H9 (cell line): Measurements from ENCODE around the gene OR6J1. TPM values are rescaled to one million over a fixed set of nuclear protein-coding genes. Genes with fewer than 3 reads are reported as not detected.

Experiments used
- DNase-seq: peaks from one replicate; pipeline ENCODE4 v3.0.0-alpha.2; 2017
- H2AFZ ChIP-seq: one replicate; pipeline ENCODE4 v1.6.1; 2013; ENCODE audit warnings: mild to moderate bottlenecking, low read length, control low read depth, moderate library complexity
- H2AK5ac ChIP-seq: 2 replicates; pipeline ENCODE4 v1.6.1; 2013; ENCODE audit warnings: low read length, control low read depth, mixed read lengths; ENCODE audit not compliant: insufficient read length
- H2BK120ac ChIP-seq: one replicate; pipeline ENCODE4 v1.6.1; 2013; ENCODE audit warnings: low read depth, mild to moderate bottlenecking, low read length, control low read depth, inconsistent platforms; ENCODE audit not compliant: poor library complexity, severe bottlenecking
- H2BK12ac ChIP-seq: 2 replicates; pipeline ENCODE4 v1.6.1; 2013; ENCODE audit warnings: low read length, control low read depth, mixed read lengths, low read depth; ENCODE audit not compliant: insufficient read length
- H2BK15ac ChIP-seq: 2 replicates; pipeline ENCODE4 v1.6.1; 2013; ENCODE audit warnings: low read depth, low read length, control low read depth
- H2BK20ac ChIP-seq: one replicate; pipeline ENCODE4 v1.6.1; 2013; ENCODE audit warnings: low read depth, mild to moderate bottlenecking, low read length, control low read depth, inconsistent platforms; ENCODE audit not compliant: poor library complexity, severe bottlenecking
- H2BK5ac ChIP-seq: 2 replicates; pipeline ENCODE4 v1.6.1; 2013; ENCODE audit warnings: low read length, control low read depth, mixed read lengths; ENCODE audit not compliant: insufficient read length
- H3K14ac ChIP-seq: 2 replicates; pipeline ENCODE4 v1.6.1; 2013; ENCODE audit warnings: low read length, control low read depth; ENCODE audit not compliant: insufficient read depth
- H3K18ac ChIP-seq: 2 replicates; pipeline ENCODE4 v1.6.1; 2013; ENCODE audit warnings: low read depth, mild to moderate bottlenecking, mixed read lengths, low read length, control low read depth; ENCODE audit not compliant: insufficient read length
- H3K23ac ChIP-seq: 2 replicates; pipeline ENCODE4 v1.6.1; 2013; ENCODE audit warnings: low read length, control low read depth, mixed read lengths, low read depth; ENCODE audit not compliant: insufficient read length
- H3K23me2 ChIP-seq: 2 replicates; pipeline ENCODE4 v1.6.1; 2013; ENCODE audit warnings: low read depth, mild to moderate bottlenecking, mixed read lengths, low read length, control low read depth; ENCODE audit not compliant: insufficient read length, poor library complexity, severe bottlenecking
- H3K27ac ChIP-seq: 2 replicates; pipeline ENCODE4 v1.5.1; 2013; ENCODE audit warnings: low read length, control low read depth, mixed read lengths, low read depth; ENCODE audit not compliant: insufficient read length
- H3K27me3 ChIP-seq: 2 replicates; pipeline ENCODE4 v1.6.1; 2013; ENCODE audit warnings: low read length, control low read depth, inconsistent platforms; ENCODE audit not compliant: insufficient read depth
- H3K4ac ChIP-seq: 2 replicates; pipeline ENCODE4 v1.6.1; 2013; ENCODE audit warnings: low read depth, mild to moderate bottlenecking, control low read depth, inconsistent platforms, low read length, moderate library complexity
- H3K4me1 ChIP-seq: 2 replicates; pipeline ENCODE4 v1.6.1; 2013; ENCODE audit warnings: low read length, control low read depth, inconsistent platforms; ENCODE audit not compliant: insufficient read depth
- H3K4me2 ChIP-seq: 2 replicates; pipeline ENCODE4 v1.6.1; 2013; ENCODE audit warnings: low read length, control low read depth, mixed read lengths; ENCODE audit not compliant: insufficient read length, insufficient read depth
- H3K56ac ChIP-seq: 2 replicates; pipeline ENCODE4 v1.6.1; 2013; ENCODE audit warnings: low read depth, mild to moderate bottlenecking, mixed read lengths, low read length, control low read depth; ENCODE audit not compliant: insufficient read length
- H3K79me1 ChIP-seq: 2 replicates; pipeline ENCODE4 v1.6.1; 2013; ENCODE audit warnings: low read depth, mild to moderate bottlenecking, moderate library complexity, low read length, control low read depth, inconsistent platforms; ENCODE audit not compliant: insufficient read depth, poor library complexity, severe bottlenecking
- H3K79me2 ChIP-seq: 2 replicates; pipeline ENCODE4 v1.6.1; 2013; ENCODE audit warnings: low read length, control low read depth, inconsistent platforms; ENCODE audit not compliant: insufficient read depth
- H3K9ac ChIP-seq: 2 replicates; pipeline ENCODE4 v1.6.1; 2013; ENCODE audit warnings: low read length, control low read depth, mixed read lengths; ENCODE audit not compliant: insufficient read length; ENCODE audit errors: extremely low read depth
- H3K9me3 ChIP-seq: one replicate; pipeline ENCODE4 v1.6.1; 2013; ENCODE audit warnings: low read depth, low read length, inconsistent platforms; ENCODE audit not compliant: control insufficient read depth
- H3T11ph ChIP-seq: one replicate; pipeline ENCODE4 v1.6.1; 2013; ENCODE audit warnings: mild to moderate bottlenecking, low read length, control low read depth, inconsistent platforms
- H4K20me1 ChIP-seq: one replicate; pipeline ENCODE4 v1.6.1; 2013; ENCODE audit not compliant: control insufficient read depth, insufficient read length, insufficient read depth
- H4K5ac ChIP-seq: 2 replicates; pipeline ENCODE4 v1.6.1; 2013; ENCODE audit warnings: low read depth, mild to moderate bottlenecking, mixed read lengths, low read length, control low read depth; ENCODE audit not compliant: insufficient read length
- H4K8ac ChIP-seq: replicated peaks from 2 replicates; pipeline ENCODE4 v1.6.1; 2013; ENCODE audit warnings: low read length, control low read depth, mixed read lengths, low read depth; ENCODE audit not compliant: insufficient read length
- H4K91ac ChIP-seq: 2 replicates; pipeline ENCODE4 v1.6.1; 2013; ENCODE audit warnings: low read depth, mild to moderate bottlenecking, moderate library complexity, mixed read lengths, low read length, control low read depth; ENCODE audit not compliant: insufficient read length
- H3K27ac Mint-ChIP-seq, 3 experiments: 2 replicates in 2 of 3; 3 replicates in 1 of 3; pipeline ENCODE4 v1.8.0; 2020 to 2021; ENCODE audit warnings: mixed read lengths in 3 of 3, mild to moderate bottlenecking in 1 of 3, moderate library complexity in 1 of 3
- H3K27me3 Mint-ChIP-seq: 2 replicates; pipeline ENCODE4 v1.8.0; 2021; ENCODE audit warnings: low read depth, mild to moderate bottlenecking, moderate library complexity, mixed read lengths
- H3K36me3 Mint-ChIP-seq, 3 experiments: 2 replicates in 2 of 3; 3 replicates in 1 of 3; pipeline ENCODE4 v1.8.0; 2020 to 2021; ENCODE audit warnings: low read depth in 3 of 3, mixed read lengths in 3 of 3; ENCODE audit not compliant: insufficient read depth in 1 of 3
- H3K4me1 Mint-ChIP-seq, 2 experiments: 2 replicates each; pipeline ENCODE4 v1.8.0; 2020; ENCODE audit warnings: mixed read lengths in 2 of 2
- H3K4me3 Mint-ChIP-seq, 2 experiments: 2 replicates in 1 of 2; 3 replicates in 1 of 2; pipeline ENCODE4 v1.8.0; 2020 to 2021; ENCODE audit warnings: mild to moderate bottlenecking in 2 of 2, mixed read lengths in 2 of 2, moderate library complexity in 1 of 2
- H3K9me3 Mint-ChIP-seq, 2 experiments: 2 replicates in 1 of 2; 3 replicates in 1 of 2; pipeline ENCODE4 v1.8.0; 2020; ENCODE audit warnings: mild to moderate bottlenecking in 2 of 2, mixed read lengths in 2 of 2, moderate library complexity in 1 of 2
- CTCF ChIP-seq: fragments of 200-600 bp; sonication (generic); conservative IDR thresholded peaks from 3 replicates; pipeline ENCODE4 v1.8.0; 2021; ENCODE audit warnings: antibody characterized with exemption, mild to moderate bottlenecking
- WGBS: extraction: QIAGEN DNeasy Blood & Tissue Kit; methylation state at CpG from one replicate; pipeline ENCODE4 v1.1.7; 2013; ENCODE audit warnings: missing lambda C conversion rate, low lambda C conversion rate, mixed read lengths; ENCODE audit not compliant: insufficient read length; ENCODE audit errors: extremely low coverage; 5-methylcytosine and 5-hydroxymethylcytosine counted together
- total RNA-seq: library from RNA; stranded (reverse); gene quantifications from 2 replicates; pipeline ENCODE4 v1.2.1, GENCODE V29; 2021

Gene OR6J1
- total RNA-seq, 1 experiment from 2014 or later, result not detected

DNA sequence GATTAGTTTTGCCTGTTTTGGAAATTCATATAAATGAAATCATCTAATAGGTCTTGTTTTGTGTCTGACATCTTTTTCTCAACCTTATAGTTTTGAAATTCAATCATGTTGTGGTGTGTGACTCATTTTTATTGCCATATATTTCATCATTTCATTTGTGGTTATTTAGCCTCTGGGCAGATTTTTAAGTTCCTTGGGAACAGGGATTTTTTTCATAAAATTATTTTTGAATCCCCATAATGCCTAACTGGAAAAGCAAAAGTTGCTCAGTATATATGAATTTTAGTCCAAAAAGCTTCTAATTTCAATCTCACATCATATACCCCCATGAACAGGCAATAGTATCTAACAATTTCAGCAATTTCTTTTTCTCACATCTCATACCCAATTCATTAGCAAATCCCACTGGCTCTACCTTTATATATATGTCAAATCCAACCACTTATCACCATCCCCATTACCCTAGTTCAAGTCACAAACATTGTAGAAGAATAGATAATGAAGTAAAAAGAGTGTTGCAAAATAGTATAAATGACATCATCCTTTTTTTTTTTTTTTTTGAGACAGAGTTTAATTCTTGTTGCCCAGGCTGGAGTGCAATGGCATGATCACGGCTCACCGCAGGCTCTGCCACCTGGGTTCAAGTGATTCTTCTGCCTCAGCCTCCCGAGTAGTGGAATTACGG is 2.6 kb upstream of the OR6J1 start:
- peaks cover 0 to 3% of the 10 kb centered on the region in 2 experiments; a peak in 1 of 4 replicates for H3K4me1 Mint-ChIP-seq
- Histone ChIP-seq H3K14ac (no peak overlapping the region), H2AK5ac (no peak overlapping the region), H4K20me1 (no peaks in the 10 kb centered on the region), H3K27me3 (no peaks in the 10 kb centered on the region), H3K79me1 (no peaks in the 10 kb centered on the region), H3K4me2 (no peak overlapping the region), H2BK20ac (no peak overlapping the region), H3K18ac (no peak overlapping the region), H3K23me2 (no peaks in the 10 kb centered on the region), H3K9ac (no peak overlapping the region), H4K5ac (no peak overlapping the region), H3K79me2 (no peaks in the 10 kb centered on the region), H3K4me1 (no peaks in the 10 kb centered on the region), H4K8ac (no peak overlapping the region), H2BK15ac (no peak overlapping the region), H2BK120ac (no peak overlapping the region), H3K23ac (no peak overlapping the region), H2BK5ac (no peak overlapping the region), H3K27ac (no peak overlapping the region), H3K9me3 (no peaks in the 10 kb centered on the region), H3K56ac (no peak overlapping the region), H3K4ac (no peak overlapping the region), H3T11ph (no peak overlapping the region), H2AFZ (no peak overlapping the region), H4K91ac (no peak overlapping the region), H2BK12ac (no peak overlapping the region)
- no CpG with 5 or more reads among the region's 4 CpGs for WGBS
- H3K27me3 Mint-ChIP-seq, result no peaks in the 10 kb centered on the region
- no peak overlapping the region for H3K27ac Mint-ChIP-seq
- no peaks in the 10 kb centered on the region for H3K9me3 Mint-ChIP-seq
- H3K36me3 Mint-ChIP-seq, result no peaks in the 10 kb centered on the region
- TF ChIP-seq CTCF, result no peak
- DNase-seq, result no peak
- no peak overlapping the region for H3K4me3 Mint-ChIP-seq
